HEK293 (cell line): ENCODE results near the gene DSTN.

ENCODE experiments used
- CTCF ChIA-PET: fragments of 350-600 bp; formaldehyde crosslinking; extraction: SDS; loops from one replicate; lab custom pipeline; 2021; ENCODE audit warnings: antibody characterized with exemption; lab: Yijun Ruan, JAX
- POLR2A ChIA-PET: fragments of 300-600 bp; formaldehyde crosslinking; extraction: SDS; loops from one replicate; lab custom pipeline; 2020; ENCODE audit warnings: antibody characterized with exemption, inconsistent platforms; lab: Yijun Ruan, JAX
- H3K27ac ChIP-seq: fragments of 200-500 bp; sonication (Bioruptor generic); 2 replicates; pipeline ENCODE4 v1.5.1; 2014; ENCODE audit warnings: low read depth, low read length, control low read depth, inconsistent platforms; ENCODE audit errors: extremely low read depth
- H3K36me3 ChIP-seq, 2 experiments: fragments of 200-500 bp in 1 of 2; sonication (Bioruptor generic) in 1 of 2; 1 replicate in 1 of 2; 2 replicates in 1 of 2; pipeline ENCODE4 v1.5.1; 2014 to 2017; ENCODE audit warnings: inconsistent platforms in 2 of 2, low read length in 2 of 2; ENCODE audit not compliant: control insufficient read depth in 2 of 2, insufficient read depth in 1 of 2
- H3K4me1 ChIP-seq: fragments of 200-500 bp; sonication (Bioruptor generic); 2 replicates; pipeline ENCODE4 v1.5.1; 2014; ENCODE audit warnings: mild to moderate bottlenecking, low read length, inconsistent platforms; ENCODE audit not compliant: control insufficient read depth, insufficient read depth
- H3K4me3 ChIP-seq: 2 replicates; pipeline ENCODE4 v1.5.1; 2011; ENCODE audit warnings: low read depth, mild to moderate bottlenecking, control low read depth, low read length, moderate library complexity
- H3K9me3 ChIP-seq: fragments of 200-500 bp; sonication (Bioruptor generic); 2 replicates; pipeline ENCODE4 v1.5.1; 2014; ENCODE audit warnings: low read depth, low read length, inconsistent platforms; ENCODE audit not compliant: control insufficient read depth, insufficient read depth
- BCL6B ChIP-seq: fragments of 450-650 bp; formaldehyde crosslinking; IDR thresholded peaks from 2 replicates; pipeline ENCODE4 v1.5.1; 2017; ENCODE audit warnings: missing biosample characterization, missing genetic modification characterization
- EGR2 ChIP-seq: fragments of 450-650 bp; formaldehyde crosslinking; IDR thresholded peaks from 2 replicates; pipeline ENCODE4 v1.5.1; 2016; ENCODE audit warnings: low read depth, missing biosample characterization, missing genetic modification characterization
- GLIS1 ChIP-seq: fragments of 450-650 bp; formaldehyde crosslinking; IDR thresholded peaks from 2 replicates; pipeline ENCODE4 v1.5.1; 2016; ENCODE audit warnings: missing biosample characterization, missing genetic modification characterization
- HOXC10 ChIP-seq: sonication (generic); formaldehyde crosslinking; IDR thresholded peaks from 2 replicates; pipeline ENCODE4 v1.8.1; 2023; ENCODE audit warnings: mild to moderate bottlenecking, missing genetic modification reagents
- KLF1 ChIP-seq: fragments of 450-650 bp; formaldehyde crosslinking; IDR thresholded peaks from 2 replicates; pipeline ENCODE4 v1.5.1; 2016; ENCODE audit warnings: missing biosample characterization, missing genetic modification characterization
- PRDM10 ChIP-seq: fragments of 450-650 bp; formaldehyde crosslinking; IDR thresholded peaks from 2 replicates; pipeline ENCODE4 v1.5.1; 2016; ENCODE audit warnings: missing biosample characterization, missing genetic modification characterization
- REPIN1 ChIP-seq: fragments of 450-650 bp; formaldehyde crosslinking; IDR thresholded peaks from 2 replicates; pipeline ENCODE4 v1.5.1; 2017; ENCODE audit warnings: missing biosample characterization, missing genetic modification characterization, low read depth
- SALL2 ChIP-seq: fragments of 450-650 bp; formaldehyde crosslinking; IDR thresholded peaks from 2 replicates; pipeline ENCODE4 v1.5.0; 2017; ENCODE audit warnings: missing biosample characterization, mild to moderate bottlenecking, missing genetic modification characterization, borderline replicate concordance
- SETDB1 ChIP-seq: IDR thresholded peaks from one replicate; pipeline ENCODE4 v1.6.1; 2017; ENCODE audit warnings: mild to moderate bottlenecking, low read length, moderate library complexity, mixed read lengths; ENCODE audit not compliant: insufficient read length
- SP3 ChIP-seq: fragments of 450-650 bp; formaldehyde crosslinking; IDR thresholded peaks from 2 replicates; pipeline ENCODE4 v1.5.1; 2016; ENCODE audit warnings: missing biosample characterization, missing genetic modification characterization
- ZBTB11 ChIP-seq: fragments of 450-650 bp; formaldehyde crosslinking; conservative IDR thresholded peaks from 2 replicates; pipeline ENCODE4 v1.5.1; 2016; ENCODE audit warnings: low read depth, missing biosample characterization, missing genetic modification characterization
- ZFP69B ChIP-seq: fragments of 450-650 bp; formaldehyde crosslinking; IDR thresholded peaks from 2 replicates; pipeline ENCODE4 v1.5.1; 2016; ENCODE audit warnings: missing biosample characterization, missing genetic modification characterization
- ZNF132 ChIP-seq: fragments of 450-650 bp; formaldehyde crosslinking; IDR thresholded peaks from 2 replicates; pipeline ENCODE4 v1.5.1; 2017; ENCODE audit warnings: missing biosample characterization, missing genetic modification characterization, borderline replicate concordance
- ZNF175 ChIP-seq: fragments of 450-650 bp; formaldehyde crosslinking; IDR thresholded peaks from 2 replicates; pipeline ENCODE4 v1.5.1; 2016; ENCODE audit warnings: missing biosample characterization, missing genetic modification characterization
- ZNF354C ChIP-seq: fragments of 450-650 bp; formaldehyde crosslinking; IDR thresholded peaks from 2 replicates; pipeline ENCODE4 v1.5.1; 2016; ENCODE audit warnings: missing biosample characterization, missing genetic modification characterization, low read depth, borderline replicate concordance
- ZNF366 ChIP-seq: fragments of 450-650 bp; formaldehyde crosslinking; conservative IDR thresholded peaks from 2 replicates; pipeline ENCODE4 v1.5.1; 2016; ENCODE audit warnings: missing biosample characterization, missing genetic modification characterization
- ZNF423 ChIP-seq: fragments of 450-650 bp; formaldehyde crosslinking; IDR thresholded peaks from 2 replicates; pipeline ENCODE4 v1.5.1; 2016; ENCODE audit warnings: missing biosample characterization, missing genetic modification characterization
- ZNF473 ChIP-seq: fragments of 450-650 bp; formaldehyde crosslinking; IDR thresholded peaks from 2 replicates; pipeline ENCODE4 v1.5.1; 2017; ENCODE audit warnings: missing biosample characterization, missing genetic modification characterization
- ZNF530 ChIP-seq: fragments of 450-650 bp; formaldehyde crosslinking; IDR thresholded peaks from 2 replicates; pipeline ENCODE4 v1.5.1; 2016; ENCODE audit warnings: low read depth, missing biosample characterization, missing genetic modification characterization
- ZNF549 ChIP-seq: fragments of 450-650 bp; IDR thresholded peaks from 2 replicates; pipeline ENCODE4 v1.5.1; 2018; ENCODE audit warnings: missing biosample characterization, missing genetic modification characterization, mild to moderate bottlenecking, inconsistent platforms, moderate library complexity
- ZNF585B ChIP-seq: fragments of 450-650 bp; formaldehyde crosslinking; IDR thresholded peaks from 2 replicates; pipeline ENCODE4 v1.5.1; 2016; ENCODE audit warnings: missing biosample characterization, missing genetic modification characterization
- ZNF600 ChIP-seq: fragments of 450-650 bp; formaldehyde crosslinking; IDR thresholded peaks from 2 replicates; pipeline ENCODE4 v1.5.1; 2016; ENCODE audit warnings: missing biosample characterization, missing genetic modification characterization
- ZNF777 ChIP-seq: fragments of 450-650 bp; formaldehyde crosslinking; IDR thresholded peaks from 2 replicates; pipeline ENCODE4 v1.5.1; 2017; ENCODE audit warnings: missing biosample characterization, missing genetic modification characterization, borderline replicate concordance
- ZNF837 ChIP-seq: fragments of 450-650 bp; formaldehyde crosslinking; IDR thresholded peaks from 2 replicates; pipeline ENCODE4 v1.5.1; 2016; ENCODE audit warnings: missing biosample characterization, missing genetic modification characterization

Gene DSTN

GRCh38 chr20:17644451-17644850 lies 74.6 kb downstream of the DSTN start:
- CTCF ChIA-PET = interaction anchor here (0.9 kb wide), 1 partner anchor 35 kb away, joined by 3 read pairs; no protein-coding TSS in a partner anchor
- no peak overlapping the region for H3K27ac ChIP-seq

GRCh38 chr20:17645010-17645409 lies 75.1 kb downstream of the DSTN start:
- CTCF ChIA-PET = interaction anchor here (0.6 to 0.9 kb wide), 3 partner anchors 34 to 253 kb away, joined by 3 to 4 read pairs (median 3); no protein-coding TSS in a partner anchor
- TF ChIP-seq ZNF600 (tag by site-specific recombination) (no peak), ZNF366 (tag by site-specific recombination) (no peak), ZNF585B (tag by site-specific recombination) (no peak), SETDB1 (no peak), ZNF423 (tag by site-specific recombination) (no peak), SALL2 (tag by site-specific recombination) (no peak), HOXC10 (CRISPR knock-in tag) (no peak), PRDM10 (tag by site-specific recombination) (no peak), ZFP69B (no peak), EGR2 (tag by site-specific recombination) (no peak), ZNF354C (tag by site-specific recombination) (no peak), ZNF132 (tag by site-specific recombination) (no peak), REPIN1 (tag by site-specific recombination) (no peak), GLIS1 (tag by site-specific recombination) (no peak)
- Histone ChIP-seq H3K36me3 (peaks cover 0 to 36% of the 10 kb centered on the region in 2 experiments; a peak in 1 of 3 replicates), H3K4me1 (0 out of 2 replicates have a peak, but pooled peaks cover 4% of the 10 kb centered on the region), H3K9me3 (no peaks in the 10 kb centered on the region), H3K4me3 (no peak overlapping the region), H3K27ac (no peak overlapping the region)
- POLR2A ChIA-PET = no interaction called here

More at GRCh38 chr20:17644451-17644850, 74.6 kb downstream of the DSTN start:
- POLR2A ChIA-PET = no interaction called here
- H3K4me1 ChIP-seq = 0 out of 2 replicates have a peak, but pooled peaks cover 4% of the 10 kb centered on the region
- H3K36me3 ChIP-seq = peaks cover 0 to 39% of the 10 kb centered on the region in 2 experiments; a peak in 1 of 3 replicates
- TF ChIP-seq ZNF549 = no peak
- TF ChIP-seq KLF1 (tag by site-specific recombination) = no peak
- no peak for TF ChIP-seq ZNF777 (tag by site-specific recombination)
- no peak for TF ChIP-seq SP3 (tag by site-specific recombination)
- no peaks in the 10 kb centered on the region for H3K9me3 ChIP-seq
- H3K4me3 ChIP-seq = no peak overlapping the region

GRCh38 chr20:17645546-17646208 lies 75.8 kb downstream of the DSTN start:
- no peak overlapping the region for H3K4me3 ChIP-seq
- H3K9me3 ChIP-seq = no peaks in the 10 kb centered on the region
- POLR2A ChIA-PET = no interaction called here
- H3K36me3 ChIP-seq = peaks cover 0 to 35% of the 10 kb centered on the region in 2 experiments; a peak in 1 of 3 replicates
- CTCF ChIA-PET = interaction anchor here (0.6 to 0.9 kb wide), 3 partner anchors 34 to 252 kb away, joined by 3 to 4 read pairs (median 3); no protein-coding TSS in a partner anchor
- H3K27ac ChIP-seq = no peak overlapping the region
- H3K4me1 ChIP-seq = 0 out of 2 replicates have a peak, but pooled peaks cover 4% of the 10 kb centered on the region
- TF ChIP-seq ZNF473 (tag by site-specific recombination) = no peak
- TF ChIP-seq BCL6B = no peak
- TF ChIP-seq ZBTB11 (tag by site-specific recombination) = no peak
- no peak for TF ChIP-seq ZNF530 (tag by site-specific recombination)
- TF ChIP-seq ZNF837 (tag by site-specific recombination) = no peak
- no peak for TF ChIP-seq ZNF175
- TF ChIP-seq ZNF549 = no peak
